HEK293 (cell line): Measurements from ENCODE around the gene CILP.

Source experiments
- BCL11A ChIP-seq: fragments of 450-650 bp; formaldehyde crosslinking; IDR thresholded peaks from 2 replicates; pipeline ENCODE4 v1.5.1; 2016; ENCODE audit warnings: low read depth, missing biosample characterization, missing genetic modification characterization
- GLI2 ChIP-seq: fragments of 450-650 bp; formaldehyde crosslinking; IDR thresholded peaks from 2 replicates; pipeline ENCODE4; 2017; ENCODE audit warnings: missing biosample characterization, missing genetic modification characterization, low read depth, borderline replicate concordance
- IKZF3 ChIP-seq: fragments of 450-650 bp; IDR thresholded peaks from 2 replicates; pipeline ENCODE4 v1.5.0; 2018; ENCODE audit warnings: missing biosample characterization, mild to moderate bottlenecking, missing genetic modification characterization, moderate library complexity
- KLF17 ChIP-seq: fragments of 450-650 bp; formaldehyde crosslinking; IDR thresholded peaks from 2 replicates; pipeline ENCODE4 v1.5.1; 2016; ENCODE audit warnings: missing biosample characterization, missing genetic modification characterization
- OVOL3 ChIP-seq: fragments of 450-650 bp; formaldehyde crosslinking; IDR thresholded peaks from 2 replicates; pipeline ENCODE4 v1.5.1; 2016; ENCODE audit warnings: missing biosample characterization, missing genetic modification characterization
- PRDM1 ChIP-seq: fragments of 450-650 bp; formaldehyde crosslinking; IDR thresholded peaks from 2 replicates; pipeline ENCODE4; 2016; ENCODE audit warnings: missing biosample characterization, missing genetic modification characterization
- TCF7L2 ChIP-seq: IDR thresholded peaks from 2 replicates; pipeline ENCODE4 v1.6.1; 2011; ENCODE audit warnings: low read depth, mild to moderate bottlenecking, inconsistent platforms, low read length, moderate library complexity, borderline replicate concordance
- ZBTB1 ChIP-seq: fragments of 450-650 bp; formaldehyde crosslinking; IDR thresholded peaks from 2 replicates; pipeline ENCODE4 v1.5.1; 2016; ENCODE audit warnings: missing biosample characterization, missing genetic modification characterization
- ZBTB11 ChIP-seq: fragments of 450-650 bp; formaldehyde crosslinking; conservative IDR thresholded peaks from 2 replicates; pipeline ENCODE4 v1.5.1; 2016; ENCODE audit warnings: low read depth, missing biosample characterization, missing genetic modification characterization
- ZFHX2 ChIP-seq: fragments of 450-650 bp; formaldehyde crosslinking; conservative IDR thresholded peaks from 2 replicates; pipeline ENCODE4 v1.5.1; 2016; ENCODE audit warnings: missing biosample characterization, missing genetic modification characterization
- ZNF121 ChIP-seq: fragments of 450-650 bp; formaldehyde crosslinking; IDR thresholded peaks from 2 replicates; pipeline ENCODE4 v1.5.1; 2016; ENCODE audit warnings: missing biosample characterization, missing genetic modification characterization
- ZNF146 ChIP-seq: fragments of 450-650 bp; formaldehyde crosslinking; IDR thresholded peaks from 2 replicates; pipeline ENCODE4 v1.5.1; 2016; ENCODE audit warnings: missing biosample characterization, missing genetic modification characterization
- ZNF16 ChIP-seq: fragments of 450-650 bp; formaldehyde crosslinking; IDR thresholded peaks from 2 replicates; pipeline ENCODE4 v1.5.1; 2016; ENCODE audit warnings: low read depth, missing biosample characterization, missing genetic modification characterization
- ZNF214 ChIP-seq: fragments of 450-650 bp; formaldehyde crosslinking; IDR thresholded peaks from 2 replicates; pipeline ENCODE4 v1.5.1; 2017; ENCODE audit warnings: missing biosample characterization, mild to moderate bottlenecking, missing genetic modification characterization, borderline replicate concordance
- ZNF24 ChIP-seq: fragments of 450-650 bp; formaldehyde crosslinking; IDR thresholded peaks from 2 replicates; pipeline ENCODE4 v1.5.1; 2016; ENCODE audit warnings: missing biosample characterization, missing genetic modification characterization
- ZNF280D ChIP-seq: fragments of 450-650 bp; formaldehyde crosslinking; IDR thresholded peaks from 2 replicates; pipeline ENCODE4 v1.5.1; 2016; ENCODE audit warnings: missing biosample characterization, missing genetic modification characterization
- ZNF302 ChIP-seq: fragments of 450-650 bp; formaldehyde crosslinking; IDR thresholded peaks from 2 replicates; pipeline ENCODE4 v1.5.1; 2016; ENCODE audit warnings: missing biosample characterization, missing genetic modification characterization, low read depth
- ZNF311 ChIP-seq: fragments of 450-650 bp; formaldehyde crosslinking; IDR thresholded peaks from 2 replicates; pipeline ENCODE4 v1.5.1; 2017; ENCODE audit warnings: missing biosample characterization, missing genetic modification characterization, borderline replicate concordance
- ZNF324 ChIP-seq: fragments of 450-650 bp; formaldehyde crosslinking; IDR thresholded peaks from 2 replicates; pipeline ENCODE4 v1.5.1; 2016; ENCODE audit warnings: missing biosample characterization, missing genetic modification characterization
- ZNF335 ChIP-seq: fragments of 450-650 bp; formaldehyde crosslinking; conservative IDR thresholded peaks from 2 replicates; pipeline ENCODE4 v1.5.1; 2016; ENCODE audit warnings: missing biosample characterization, missing genetic modification characterization
- ZNF341 ChIP-seq: fragments of 450-650 bp; formaldehyde crosslinking; IDR thresholded peaks from 2 replicates; pipeline ENCODE4; 2016; ENCODE audit warnings: low read depth, missing biosample characterization, missing genetic modification characterization
- ZNF354C ChIP-seq: fragments of 450-650 bp; formaldehyde crosslinking; IDR thresholded peaks from 2 replicates; pipeline ENCODE4 v1.5.1; 2016; ENCODE audit warnings: missing biosample characterization, missing genetic modification characterization, low read depth, borderline replicate concordance
- ZNF629 ChIP-seq: fragments of 450-650 bp; formaldehyde crosslinking; IDR thresholded peaks from 2 replicates; pipeline ENCODE4 v1.5.1; 2017; ENCODE audit warnings: missing biosample characterization, missing genetic modification characterization
- ZNF654 ChIP-seq: fragments of 450-650 bp; formaldehyde crosslinking; IDR thresholded peaks from 2 replicates; pipeline ENCODE4 v1.5.1; 2016; ENCODE audit warnings: low read depth, missing biosample characterization, missing genetic modification characterization
- ZNF76 ChIP-seq: fragments of 450-650 bp; formaldehyde crosslinking; IDR thresholded peaks from 2 replicates; pipeline ENCODE4; 2016; ENCODE audit warnings: low read depth, missing biosample characterization, missing genetic modification characterization, borderline replicate concordance
- ZNF777 ChIP-seq: fragments of 450-650 bp; formaldehyde crosslinking; IDR thresholded peaks from 2 replicates; pipeline ENCODE4 v1.5.1; 2017; ENCODE audit warnings: missing biosample characterization, missing genetic modification characterization, borderline replicate concordance
- ZNF791 ChIP-seq: fragments of 450-650 bp; formaldehyde crosslinking; IDR thresholded peaks from 2 replicates; pipeline ENCODE4 v1.5.1; 2016; ENCODE audit warnings: missing biosample characterization, missing genetic modification characterization
- TF ChIP-seq, protein P1 (sequence below): fragments of 450-650 bp; formaldehyde crosslinking; IDR thresholded peaks from 2 replicates; pipeline ENCODE4 v1.5.1; 2016; ENCODE audit warnings: missing biosample characterization, missing genetic modification characterization, borderline replicate concordance
- TF ChIP-seq, protein P2 (sequence below): fragments of 450-650 bp; formaldehyde crosslinking; IDR thresholded peaks from 2 replicates; pipeline ENCODE4 v1.5.1; 2016; ENCODE audit warnings: missing biosample characterization, missing genetic modification characterization

Gene CILP

DNA sequence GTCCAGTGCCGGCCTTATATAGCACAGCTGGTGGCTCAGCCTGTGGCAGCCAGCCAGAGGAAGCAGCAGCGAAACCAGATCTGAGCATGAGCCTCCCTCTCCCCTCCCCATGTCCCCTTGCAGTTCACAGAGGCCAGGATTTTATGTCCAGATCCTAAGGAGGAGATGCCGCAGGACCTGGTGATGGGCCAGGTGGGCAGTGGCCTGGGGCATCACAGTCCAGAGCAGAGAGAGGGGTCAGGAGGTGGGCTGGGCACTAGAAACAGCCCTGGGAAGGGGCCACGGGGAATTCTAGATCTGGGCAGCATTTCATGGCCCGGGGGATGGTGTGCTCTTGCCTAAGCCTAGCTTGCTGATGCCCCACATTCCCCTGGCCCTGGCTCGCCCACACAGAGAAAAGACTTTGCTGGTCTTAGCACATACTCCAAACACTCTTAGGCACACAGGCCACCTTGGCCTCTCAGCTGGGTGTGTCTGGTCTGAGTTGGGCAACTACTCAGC lies 259 bp upstream of the CILP start (continued):
- TF ChIP-seq ZNF302: no peak
- TF ChIP-seq ZNF791 (tag by site-specific recombination): no peak
- TF ChIP-seq BCL11A: no peak
- TF ChIP-seq ZNF280D (tag by site-specific recombination): no peak
- no peak for TF ChIP-seq ZNF16 (tag by site-specific recombination)
- no peak for TF ChIP-seq PRDM1 (tag by site-specific recombination)
- no peak for TF ChIP-seq KLF17 (tag by site-specific recombination)
- no peak for TF ChIP-seq ZNF324 (tag by site-specific recombination)
- TF ChIP-seq, protein P1, sequence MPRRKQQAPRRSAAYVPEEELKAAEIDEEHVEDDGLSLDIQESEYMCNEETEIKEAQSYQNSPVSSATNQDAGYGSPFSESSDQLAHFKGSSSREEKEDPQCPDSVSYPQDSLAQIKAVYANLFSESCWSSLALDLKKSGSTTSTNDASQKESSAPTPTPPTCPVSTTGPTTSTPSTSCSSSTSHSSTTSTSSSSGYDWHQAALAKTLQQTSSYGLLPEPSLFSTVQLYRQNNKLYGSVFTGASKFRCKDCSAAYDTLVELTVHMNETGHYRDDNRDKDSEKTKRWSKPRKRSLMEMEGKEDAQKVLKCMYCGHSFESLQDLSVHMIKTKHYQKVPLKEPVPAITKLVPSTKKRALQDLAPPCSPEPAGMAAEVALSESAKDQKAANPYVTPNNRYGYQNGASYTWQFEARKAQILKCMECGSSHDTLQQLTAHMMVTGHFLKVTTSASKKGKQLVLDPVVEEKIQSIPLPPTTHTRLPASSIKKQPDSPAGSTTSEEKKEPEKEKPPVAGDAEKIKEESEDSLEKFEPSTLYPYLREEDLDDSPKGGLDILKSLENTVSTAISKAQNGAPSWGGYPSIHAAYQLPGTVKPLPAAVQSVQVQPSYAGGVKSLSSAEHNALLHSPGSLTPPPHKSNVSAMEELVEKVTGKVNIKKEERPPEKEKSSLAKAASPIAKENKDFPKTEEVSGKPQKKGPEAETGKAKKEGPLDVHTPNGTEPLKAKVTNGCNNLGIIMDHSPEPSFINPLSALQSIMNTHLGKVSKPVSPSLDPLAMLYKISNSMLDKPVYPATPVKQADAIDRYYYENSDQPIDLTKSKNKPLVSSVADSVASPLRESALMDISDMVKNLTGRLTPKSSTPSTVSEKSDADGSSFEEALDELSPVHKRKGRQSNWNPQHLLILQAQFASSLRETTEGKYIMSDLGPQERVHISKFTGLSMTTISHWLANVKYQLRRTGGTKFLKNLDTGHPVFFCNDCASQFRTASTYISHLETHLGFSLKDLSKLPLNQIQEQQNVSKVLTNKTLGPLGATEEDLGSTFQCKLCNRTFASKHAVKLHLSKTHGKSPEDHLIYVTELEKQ: no peak
- TF ChIP-seq TCF7L2: no peak
- no peak for TF ChIP-seq ZNF214 (tag by site-specific recombination)
- TF ChIP-seq ZNF341 (tag by site-specific recombination): peak; percentile 75
- TF ChIP-seq IKZF3 (tag by site-specific recombination): no peak
- no peak for TF ChIP-seq ZNF76 (tag by site-specific recombination)
- TF ChIP-seq ZNF146 (tag by site-specific recombination): no peak
- peak; percentile 48 for TF ChIP-seq ZFHX2 (tag by site-specific recombination)
- no peak for TF ChIP-seq ZNF121 (tag by site-specific recombination)
- no peak for TF ChIP-seq ZNF629 (tag by site-specific recombination)
- TF ChIP-seq ZNF24: no peak
- no peak for TF ChIP-seq ZNF354C (tag by site-specific recombination)
- TF ChIP-seq ZNF311 (tag by site-specific recombination): no peak
- no peak for TF ChIP-seq ZNF335 (tag by site-specific recombination)
- TF ChIP-seq ZBTB11: no peak
- TF ChIP-seq GLI2: no peak
- TF ChIP-seq ZBTB1 (tag by site-specific recombination): no peak
- TF ChIP-seq ZNF654 (tag by site-specific recombination): no peak
- TF ChIP-seq ZNF777 (tag by site-specific recombination): no peak
- no peak for TF ChIP-seq OVOL3 (tag by site-specific recombination)
- TF ChIP-seq, protein P2, sequence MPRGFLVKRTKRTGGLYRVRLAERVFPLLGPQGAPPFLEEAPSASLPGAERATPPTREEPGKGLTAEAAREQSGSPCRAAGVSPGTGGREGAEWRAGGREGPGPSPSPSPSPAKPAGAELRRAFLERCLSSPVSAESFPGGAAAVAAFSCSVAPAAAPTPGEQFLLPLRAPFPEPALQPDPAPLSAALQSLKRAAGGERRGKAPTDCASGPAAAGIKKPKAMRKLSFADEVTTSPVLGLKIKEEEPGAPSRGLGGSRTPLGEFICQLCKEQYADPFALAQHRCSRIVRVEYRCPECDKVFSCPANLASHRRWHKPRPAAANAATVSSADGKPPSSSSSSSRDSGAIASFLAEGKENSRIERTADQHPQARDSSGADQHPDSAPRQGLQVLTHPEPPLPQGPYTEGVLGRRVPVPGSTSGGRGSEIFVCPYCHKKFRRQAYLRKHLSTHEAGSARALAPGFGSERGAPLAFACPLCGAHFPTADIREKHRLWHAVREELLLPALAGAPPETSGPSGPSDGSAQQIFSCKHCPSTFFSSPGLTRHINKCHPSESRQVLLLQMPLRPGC (tag by site-specific recombination): no peak
